ENCODE data around the gene TMEM82. TPM values are rescaled to one million over a fixed set of nuclear protein-coding genes. Genes with fewer than 3 reads are reported as not detected.

TMEM82 gene
- total RNA-seq, 1 donor from 2014 or later = not detected

GRCh38 chr1:15785683-15786082, 43.4 kb downstream of the TMEM82 start:
- no peak for DNase-seq (ENCODE audit: low spot score)

- no peak for DNase-seq (ENCODE audit: low spot score)
These were observed 44.3 kb downstream of the TMEM82 start for GRCh38 chr1:15786581-15786980.

GRCh38 chr1:15788624-15789301, 46.5 kb downstream of the TMEM82 start:
- peak; percentile 46 for DNase-seq (ENCODE audit: low spot score)

GRCh38 chr1:15796086-15796462, 53.8 kb downstream of the TMEM82 start:
- no peak for DNase-seq (ENCODE audit: low spot score)

Other genes with a start within 250 kb of the TMEM82 start
- 6.7 TPM for gene CASP9, start 218.3 kb upstream of the TMEM82 start, total RNA-seq (ENCODE audit: insufficient read depth, low replicate concordance)
- gene DNAJC16, start 215.7 kb upstream of the TMEM82 start, total RNA-seq (ENCODE audit: insufficient read depth, low replicate concordance) = 18.5 TPM
- 1.9 TPM for gene AGMAT, start 157.4 kb upstream of the TMEM82 start, total RNA-seq (ENCODE audit: insufficient read depth, low replicate concordance)
- 16.1 TPM for gene DDI2, start 125.0 kb upstream of the TMEM82 start, total RNA-seq (ENCODE audit: insufficient read depth, low replicate concordance)
- gene PLEKHM2, start 58.2 kb upstream of the TMEM82 start, total RNA-seq (ENCODE audit: insufficient read depth, low replicate concordance) = 26.0 TPM
- 0.48 TPM for gene SLC25A34, start 6.2 kb upstream of the TMEM82 start, total RNA-seq (ENCODE audit: insufficient read depth, low replicate concordance)
- 134 TPM for gene FBLIM1, start 16.3 kb downstream of the TMEM82 start, total RNA-seq (ENCODE audit: insufficient read depth, low replicate concordance)
- 0.96 TPM for gene UQCRHL, start 65.2 kb downstream of the TMEM82 start, total RNA-seq (ENCODE audit: insufficient read depth, low replicate concordance)
- gene SPEN, start 105.2 kb downstream of the TMEM82 start, total RNA-seq (ENCODE audit: insufficient read depth, low replicate concordance) = 23.1 TPM
- gene ZBTB17, start 233.6 kb downstream of the TMEM82 start, total RNA-seq (ENCODE audit: insufficient read depth, low replicate concordance) = 33.2 TPM

All from umbilical cord (tissue), 2 donors.